Fibroblast of the aortic adventitia (primary cell): ENCODE results near the gene ZNF705A. TPM values are rescaled to one million over a fixed set of nuclear protein-coding genes. Genes with fewer than 3 reads are reported as not detected.
"Not testable (repeated sequence)": the region's sequence is repeated elsewhere in the genome, so short reads cannot be mapped to it uniquely, and the experiment has no call there.

Experiments used
- DNase-seq: peaks from one replicate; pipeline ENCODE4 v3.0.0-alpha.2; 2010; ENCODE audit warnings: low read depth
- H3K4me3 ChIP-seq: 2 replicates; pipeline ENCODE4 v1.5.1; 2011; ENCODE audit warnings: low read depth, mild to moderate bottlenecking, control low read depth, low read length, moderate library complexity
- CTCF ChIP-seq: IDR thresholded peaks from 2 replicates; pipeline ENCODE4 v1.5.1; 2011; ENCODE audit warnings: mild to moderate bottlenecking, low read length, control low read depth, inconsistent platforms; ENCODE audit not compliant: insufficient read depth
- total RNA-seq: library from RNA; depleted of rRNA; stranded (reverse); fragments of >200 nt; gene quantifications from 2 replicates; pipeline ENCODE4 v1.2.3, GENCODE V29; 2012; ENCODE audit warnings: low replicate concordance

The ZNF705A gene
- not detected in 2 replicates for total RNA-seq

GRCh38 chr12:8156845-8157244 is at the start of gene ZNF705A:
TSS of gene ZNF705A (plus strand) at chr12:8157015. CDS start at chr12:8172626, 15,611 bp downstream.
- no peak for TF ChIP-seq CTCF
- peak; percentile 50 for DNase-seq

GRCh38 chr12:8108808-8109398 is 47.9 kb upstream of the ZNF705A start:
- DNase-seq: peak; percentile 90
- H3K4me3 ChIP-seq: no peak overlapping the region
- peak; percentile 99 for TF ChIP-seq CTCF

More at GRCh38 chr12:8156845-8157244, at the start of gene ZNF705A:
- no peak within 1 kb of the TSS for H3K4me3 ChIP-seq

GRCh38 chr12:8113117-8113516 is 43.7 kb upstream of the ZNF705A start:
- H3K4me3 ChIP-seq, DNase-seq: not testable (repeated sequence)

- H3K4me3 ChIP-seq: no peak overlapping the region
- TF ChIP-seq CTCF: no peak
- DNase-seq: no peak
Measured at GRCh38 chr12:8120072-8120713, 36.6 kb upstream of the ZNF705A start.

GRCh38 chr12:8123124-8123912 is 33.5 kb upstream of the ZNF705A start, which contains the start of gene CLEC4A:
TSS of gene CLEC4A (plus strand) at chr12:8123617. CDS start at chr12:8123879, 262 bp downstream.
- no peak for DNase-seq
- H3K4me3 ChIP-seq: no peak within 1 kb of the TSS
- no peak for TF ChIP-seq CTCF

GRCh38 chr12:8127138-8127537 is 29.7 kb upstream of the ZNF705A start:
- DNase-seq: no peak
- TF ChIP-seq CTCF: no peak
- H3K4me3 ChIP-seq: no peak overlapping the region

GRCh38 chr12:8133636-8134397 is 23.0 kb upstream of the ZNF705A start:
- H3K4me3 ChIP-seq, DNase-seq: not testable (repeated sequence)

- H3K4me3 ChIP-seq, DNase-seq: not testable (repeated sequence)
Measured at GRCh38 chr12:8134398-8134930, 22.4 kb upstream of the ZNF705A start.

- DNase-seq, H3K4me3 ChIP-seq: not testable (repeated sequence)
Measured at GRCh38 chr12:8141647-8142046, 15.2 kb upstream of the ZNF705A start.
